ENCODE data around the gene THSD7B. TPM values are rescaled to one million over a fixed set of nuclear protein-coding genes. Genes with fewer than 3 reads are reported as not detected.
"Not testable (repeated sequence)": the region's sequence is repeated elsewhere in the genome, so short reads cannot be mapped to it uniquely, and the experiment has no call there.

The THSD7B gene
- total RNA-seq, 1 donor from 2014 or later, result 1.4 TPM

GRCh38 chr2:137031731-137032130, 266.4 kb downstream of the THSD7B start:
- no peak for DNase-seq (ENCODE audit: low spot score)

DNA sequence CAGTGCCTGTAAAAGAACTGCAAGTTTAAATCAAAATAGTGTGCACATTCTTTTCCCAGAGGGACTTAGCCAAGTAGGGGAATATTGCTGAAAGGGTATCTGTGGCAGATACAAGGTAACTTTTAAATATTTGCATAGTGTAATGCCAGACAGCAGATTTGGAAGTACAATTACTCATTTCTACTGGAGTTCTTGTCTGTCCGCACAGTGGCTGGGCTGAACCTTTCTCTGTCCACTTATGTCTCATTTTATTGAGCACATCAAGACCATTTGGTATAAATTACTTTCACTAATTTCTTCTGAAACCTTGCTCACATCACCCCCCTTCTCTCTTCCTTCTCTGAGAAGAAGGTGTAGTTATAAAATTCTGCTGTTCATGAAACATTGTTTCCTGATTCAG, 271.3 kb downstream of the THSD7B start:
- no peak for DNase-seq (ENCODE audit: low spot score)

DNA sequence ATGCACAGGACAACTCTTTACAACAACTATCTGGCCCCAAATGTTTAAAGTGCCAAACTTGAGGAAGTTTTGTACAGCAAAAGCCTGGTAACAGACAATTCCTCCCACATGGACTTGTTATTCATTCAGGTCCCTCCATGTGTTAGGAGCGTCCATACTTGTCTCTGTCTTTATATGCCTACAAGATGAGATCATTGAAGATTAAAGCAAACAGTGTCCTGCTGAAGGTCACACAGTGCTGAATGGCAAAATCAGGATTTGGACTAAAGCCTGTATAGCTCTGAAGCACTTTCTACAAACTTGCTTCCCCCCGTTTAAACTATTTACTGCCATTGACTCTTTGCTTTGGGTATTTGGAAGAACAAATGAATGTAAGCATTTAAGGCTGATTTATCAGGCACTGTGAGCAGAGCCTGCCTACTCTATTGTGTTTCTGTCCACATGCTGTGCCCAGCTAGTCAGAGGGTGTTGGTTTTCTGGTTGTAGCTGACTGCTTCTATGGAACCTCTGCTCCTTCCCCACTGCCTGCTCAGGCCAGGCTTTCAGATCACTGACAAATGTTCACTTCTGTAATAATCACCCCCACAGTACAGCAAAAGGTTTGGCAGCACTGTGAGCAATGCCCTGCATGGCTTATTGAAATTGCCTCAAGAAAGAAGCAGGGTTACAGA, 274.3 kb downstream of the THSD7B start:
- DNase-seq (ENCODE audit: low spot score), result no peak

DNA sequence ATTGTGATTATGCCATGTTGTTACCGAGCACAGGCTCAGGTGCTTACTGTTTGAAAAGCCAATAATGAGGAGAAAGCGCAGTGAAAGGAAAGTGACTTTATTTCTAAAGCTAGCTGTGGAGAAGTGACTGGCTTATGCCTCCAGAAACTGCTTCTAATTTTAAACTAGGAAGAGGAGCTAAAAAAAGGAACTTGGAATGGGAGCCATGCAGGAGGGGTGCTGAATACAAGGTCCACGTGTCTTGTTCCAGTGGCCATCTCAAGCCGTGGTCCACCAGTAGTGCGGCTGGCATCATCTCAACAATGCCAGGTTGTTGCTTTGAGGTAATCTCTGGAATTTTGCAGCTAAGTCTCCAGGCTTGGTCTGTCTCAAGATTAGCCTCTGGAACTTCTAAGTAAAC, 282.0 kb downstream of the THSD7B start:
- no peak for DNase-seq (ENCODE audit: low spot score)

DNA sequence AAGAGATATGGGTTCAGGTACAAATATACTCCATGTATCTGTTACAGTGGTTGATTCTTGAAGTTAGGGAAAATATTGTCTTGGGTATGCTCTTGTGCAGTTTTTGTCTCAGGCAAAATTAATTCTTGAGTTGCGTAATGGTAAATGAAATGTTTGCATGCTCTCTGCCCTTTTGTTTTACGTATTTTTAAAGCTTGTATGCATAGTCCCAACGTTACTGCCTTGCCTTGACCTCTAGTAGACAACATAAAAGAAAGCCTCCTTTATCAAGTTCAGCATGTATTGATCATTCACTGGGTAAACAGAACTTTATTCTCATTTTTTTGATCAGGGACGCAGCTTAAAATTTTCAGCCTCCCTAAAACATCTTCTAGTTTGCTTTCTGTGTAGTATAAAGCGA, 283.1 kb downstream of the THSD7B start:
- DNase-seq (ENCODE audit: low spot score), result no peak

DNA sequence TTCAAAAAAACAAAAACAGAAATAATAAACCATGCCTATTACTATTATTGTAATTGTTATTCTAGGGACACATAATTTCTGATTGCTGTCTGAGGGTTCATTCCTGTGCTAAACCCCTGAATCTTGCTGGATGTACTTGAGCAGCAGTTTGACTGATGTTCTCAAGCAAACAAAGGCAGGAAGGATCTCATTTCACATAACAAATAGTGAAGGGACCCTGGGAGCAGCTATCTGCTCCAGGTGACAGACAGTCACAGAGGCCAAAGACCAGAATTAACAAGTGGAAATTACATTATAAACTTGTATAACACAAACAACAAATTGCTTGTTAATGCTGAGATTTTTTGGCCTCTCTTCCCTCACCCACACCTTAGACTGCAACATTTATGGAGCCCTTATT, 284.2 kb downstream of the THSD7B start:
- DNase-seq (ENCODE audit: low spot score), result no peak

DNA sequence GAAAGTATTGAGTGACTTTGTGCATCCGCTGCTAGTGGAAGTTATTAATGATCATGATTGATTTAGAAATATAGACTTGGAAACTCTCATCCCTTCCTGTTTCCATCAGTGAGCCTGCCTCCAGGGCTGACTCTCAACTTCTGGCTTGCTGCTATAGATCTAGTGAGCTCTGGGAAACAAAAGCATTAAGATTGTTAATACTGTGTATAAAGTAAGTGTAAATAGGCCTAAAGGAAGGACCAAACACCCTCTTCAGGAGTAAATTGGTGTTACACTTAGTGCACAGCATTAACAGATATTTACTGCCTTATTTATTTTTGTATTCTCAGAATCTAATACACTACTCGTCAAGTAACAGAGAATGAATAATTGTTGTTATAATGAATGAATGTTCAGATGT, 285.6 kb downstream of the THSD7B start:
- DNase-seq (ENCODE audit: low spot score), result no peak

DNA sequence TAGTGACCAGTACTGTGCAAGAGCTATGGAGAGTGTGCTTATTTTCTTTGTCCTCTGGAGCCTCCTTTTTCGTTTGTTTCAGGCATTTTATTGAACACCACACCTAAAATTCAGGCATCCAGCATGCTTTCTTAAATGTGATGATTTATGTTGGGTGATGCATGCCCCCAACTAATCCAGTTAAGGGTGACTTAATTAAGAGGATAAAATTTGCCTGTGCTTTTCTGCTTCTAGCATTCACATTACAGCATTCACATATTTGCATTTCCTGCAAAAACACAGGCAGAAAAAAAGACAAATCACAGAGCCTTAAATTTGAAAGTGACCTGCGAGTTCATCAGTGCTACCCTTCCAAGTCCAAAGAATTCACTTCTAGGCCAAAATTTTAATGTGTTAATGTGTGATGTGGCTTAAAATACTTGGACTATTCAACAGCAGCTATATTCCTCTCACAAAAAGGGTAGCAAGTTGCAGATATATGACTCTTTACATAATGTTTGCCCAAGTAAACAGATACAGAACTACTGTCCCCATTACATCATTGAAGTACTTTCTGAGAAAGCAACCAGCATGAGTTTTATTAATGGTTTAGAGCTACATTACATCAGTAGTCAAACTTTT, 286.5 kb downstream of the THSD7B start:
- no peak for DNase-seq (ENCODE audit: low spot score)

DNA sequence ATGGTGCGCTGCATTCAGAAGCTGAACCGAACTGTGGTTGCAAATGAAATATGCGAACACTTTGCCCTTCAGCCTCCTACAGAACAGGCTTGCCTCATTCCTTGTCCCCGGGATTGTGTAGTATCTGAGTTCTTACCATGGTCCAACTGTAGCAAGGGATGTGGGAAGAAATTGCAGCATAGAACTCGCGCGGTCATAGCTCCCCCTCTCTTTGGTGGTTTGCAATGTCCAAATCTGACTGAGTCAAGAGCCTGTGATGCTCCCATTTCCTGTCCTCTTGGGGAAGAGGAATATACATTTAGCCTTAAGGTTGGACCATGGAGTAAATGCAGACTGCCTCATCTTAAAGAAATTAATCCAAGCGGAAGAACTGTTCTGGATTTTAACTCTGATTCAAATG, 291.4 kb downstream of the THSD7B start:
- DNase-seq (ENCODE audit: low spot score), result no peak

GRCh38 chr2:137076111-137076765, 310.9 kb downstream of the THSD7B start:
- not testable (repeated sequence) for DNase-seq (ENCODE audit: low spot score)

DNA sequence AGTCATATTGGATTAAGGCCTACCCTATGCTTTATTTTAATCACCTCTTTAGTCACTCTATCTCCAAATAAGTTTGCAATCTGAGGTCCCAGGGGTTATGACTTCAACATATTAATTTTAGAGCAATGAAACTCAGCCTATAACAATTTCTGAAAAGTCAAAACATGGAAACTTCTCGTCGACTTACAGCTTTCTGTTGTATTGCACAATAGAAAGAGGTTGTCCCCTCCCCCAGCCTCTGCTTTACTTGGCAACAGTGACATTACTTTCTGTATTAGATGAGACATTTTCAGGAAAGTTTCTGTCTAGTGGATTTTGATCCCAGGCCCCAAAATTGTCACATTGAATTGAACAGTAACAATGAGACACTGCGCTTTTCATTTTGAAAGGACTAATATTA, 326.4 kb downstream of the THSD7B start:
- DNase-seq (ENCODE audit: low spot score), result no peak

DNA sequence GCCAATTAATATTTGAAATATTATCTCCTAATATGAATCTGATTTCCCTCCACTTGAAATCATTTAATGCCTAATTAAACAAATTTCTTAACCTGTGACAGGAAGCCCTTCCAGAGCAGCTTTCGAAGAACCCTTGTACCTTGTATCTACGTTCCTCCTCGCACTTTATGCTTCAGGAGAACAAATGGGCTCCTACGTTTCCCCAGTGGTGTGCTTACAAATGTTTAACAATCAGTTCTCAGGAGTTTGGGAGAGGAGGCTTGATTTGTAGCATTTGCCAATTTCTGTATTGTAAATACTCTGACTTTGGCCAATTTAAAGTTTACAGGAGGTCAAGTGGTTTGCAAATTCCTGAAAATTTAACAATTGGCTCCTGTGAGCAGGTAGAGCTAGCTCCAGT, 327.8 kb downstream of the THSD7B start:
- DNase-seq (ENCODE audit: low spot score), result no peak

DNA sequence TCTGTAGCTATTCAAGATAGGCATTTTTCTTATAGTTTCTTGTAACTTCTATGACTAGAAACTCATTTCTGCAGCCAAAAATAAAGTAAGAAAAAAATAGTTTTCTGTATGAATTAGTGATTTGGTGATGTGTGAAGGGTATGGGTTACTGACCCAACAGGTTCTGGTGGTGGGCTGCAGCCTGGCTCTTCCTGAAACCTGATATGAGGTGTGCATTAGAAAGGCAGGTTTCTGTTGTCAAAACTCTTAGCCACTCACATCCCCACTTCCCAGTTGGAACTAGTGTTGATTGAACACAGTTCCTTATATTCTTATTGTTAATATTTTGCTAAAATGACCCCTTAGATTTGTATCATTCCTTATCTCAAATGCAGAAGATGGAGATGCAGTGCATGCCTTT, 330.8 kb downstream of the THSD7B start:
- no peak for DNase-seq (ENCODE audit: low spot score)

DNA sequence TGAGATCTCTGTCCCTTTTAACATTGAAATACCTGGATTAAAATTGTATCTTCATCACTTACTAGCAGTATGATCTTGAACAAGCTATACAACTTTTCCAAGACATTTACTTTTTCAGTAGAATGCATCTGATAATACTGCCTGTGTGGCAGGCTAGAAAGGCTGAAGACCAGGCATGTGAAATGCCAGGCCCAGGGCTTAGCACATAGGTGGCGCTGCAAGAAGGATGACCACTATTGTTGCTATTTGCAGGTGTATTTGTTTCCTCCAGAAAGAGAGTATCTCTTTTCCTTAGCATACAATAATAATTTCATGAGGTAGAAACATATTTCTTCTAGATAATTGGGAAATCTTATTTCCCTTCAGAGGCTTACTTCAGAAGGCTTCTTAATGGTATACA, 331.3 kb downstream of the THSD7B start:
- no peak for DNase-seq (ENCODE audit: low spot score)

DNA sequence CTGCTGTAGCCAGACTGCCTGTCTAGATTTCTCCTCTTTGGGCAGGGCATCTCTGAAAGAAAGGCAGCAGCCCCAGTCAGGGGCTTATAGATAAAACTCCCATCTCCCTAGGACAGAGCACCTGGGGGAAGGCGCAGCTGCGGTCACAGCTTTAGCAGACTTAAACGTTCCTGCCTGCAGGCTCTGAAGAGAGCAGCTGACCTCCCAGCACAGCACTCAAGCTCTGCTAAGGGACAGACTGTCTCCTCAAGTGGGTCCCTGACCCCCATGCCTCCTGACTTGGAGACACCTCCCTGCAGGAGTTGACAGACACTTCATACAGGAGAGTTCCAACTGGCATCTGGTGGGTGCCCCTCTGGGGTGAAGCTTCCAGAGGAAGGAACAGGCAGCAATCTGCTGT, 336.5 kb downstream of the THSD7B start:
- DNase-seq (ENCODE audit: low spot score), result not testable (repeated sequence)

DNA sequence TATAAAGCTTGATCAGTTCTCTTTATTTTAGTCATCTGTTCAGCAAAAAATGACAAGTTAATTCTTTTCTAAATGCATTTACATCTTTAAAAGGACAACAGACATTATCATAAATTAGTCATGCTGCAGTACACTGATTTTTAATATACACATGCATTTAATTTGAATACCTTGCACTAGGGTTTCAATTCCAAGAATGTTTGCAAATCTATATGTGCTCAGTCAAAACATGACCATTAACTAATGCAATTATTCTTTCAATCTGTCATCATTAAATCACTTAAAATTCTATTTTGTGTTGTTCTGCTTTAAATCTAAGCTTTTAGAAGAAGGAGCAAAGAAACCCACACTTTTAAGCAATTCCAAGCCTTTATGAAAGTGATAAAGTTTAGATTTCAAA, 342.6 kb downstream of the THSD7B start:
- DNase-seq (ENCODE audit: low spot score), result no peak

DNA sequence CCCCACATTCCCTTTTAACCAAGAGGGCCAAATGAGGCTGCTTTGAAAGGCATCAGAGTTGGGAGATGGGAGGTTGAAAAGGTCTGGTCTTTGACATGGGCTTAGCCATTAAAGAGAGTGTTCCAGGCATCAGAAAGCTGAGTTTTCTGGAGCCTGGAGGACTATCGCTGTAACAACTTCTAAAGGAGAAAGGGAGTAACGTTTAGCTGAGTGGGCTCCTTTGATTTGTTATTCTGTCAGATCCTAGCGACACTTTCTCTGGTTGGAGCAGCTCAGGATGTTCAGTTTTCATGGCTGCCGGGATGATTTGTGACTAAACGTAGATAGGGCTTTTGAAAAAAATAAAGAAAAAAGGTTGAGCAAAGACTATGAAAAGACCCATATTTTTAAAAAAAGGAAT, 346.6 kb downstream of the THSD7B start:
- DNase-seq (ENCODE audit: low spot score), result no peak

GRCh38 chr2:137115081-137115794, 349.9 kb downstream of the THSD7B start:
- no peak for DNase-seq (ENCODE audit: low spot score)

DNA sequence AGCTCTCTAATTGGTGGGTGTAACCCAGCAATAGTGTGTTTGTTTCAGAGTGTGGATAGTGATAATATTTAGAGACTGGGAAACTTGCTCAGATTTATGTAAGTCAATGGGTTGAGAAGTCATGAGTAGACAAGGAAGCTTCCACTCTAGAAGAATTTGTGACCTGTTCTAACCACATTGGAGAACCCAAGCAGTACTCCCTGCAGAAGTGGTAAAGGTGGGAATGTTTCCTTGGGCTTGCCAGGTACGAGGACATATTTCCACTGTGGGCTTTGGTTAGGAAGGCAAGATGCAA, 350.4 kb downstream of the THSD7B start:
- no peak for DNase-seq (ENCODE audit: low spot score)

GRCh38 chr2:137117385-137117784, 352.0 kb downstream of the THSD7B start:
- DNase-seq (ENCODE audit: low spot score), result no peak

DNA sequence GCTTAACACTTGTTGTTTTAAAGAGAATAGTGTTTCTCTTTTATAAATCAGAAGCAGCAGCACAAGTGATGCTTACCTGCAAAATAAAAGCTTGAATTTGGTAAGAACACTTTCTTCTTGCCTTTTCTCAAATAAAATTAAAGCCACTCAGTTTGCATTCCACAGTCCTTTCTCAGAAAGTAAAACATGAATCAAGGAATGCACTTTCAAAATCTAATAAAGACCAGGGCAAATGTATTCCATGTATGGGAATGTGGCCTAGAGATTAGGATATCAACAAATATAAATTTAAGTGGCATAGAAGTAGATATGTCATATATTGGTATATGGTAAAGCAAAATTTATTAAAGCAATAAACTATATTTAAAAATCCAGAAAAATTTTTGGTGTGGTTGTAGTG, 352.8 kb downstream of the THSD7B start:
- no peak for DNase-seq (ENCODE audit: low spot score)

DNA sequence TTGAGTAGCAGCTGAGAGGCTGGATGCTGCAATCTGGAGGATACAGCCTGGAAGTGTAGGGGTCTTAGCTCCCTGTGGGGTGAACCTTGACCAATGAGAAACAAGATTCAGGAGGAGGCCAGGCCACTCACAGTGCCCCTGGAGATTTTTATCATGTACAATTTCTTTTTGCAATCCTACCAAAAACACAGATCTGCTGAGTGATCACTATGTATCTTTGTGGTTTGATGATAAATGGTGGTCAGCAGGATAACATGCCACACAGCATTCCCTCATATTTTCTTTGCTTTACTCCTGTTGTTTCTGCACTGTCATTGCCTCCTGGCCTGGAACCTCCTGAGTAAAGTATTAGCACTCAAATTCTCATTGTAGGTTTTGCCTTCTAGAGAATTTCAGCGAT, 357.9 kb downstream of the THSD7B start:
- DNase-seq (ENCODE audit: low spot score), result no peak

Data from mesenteric fat pad (tissue), 1 donor.